Suppressor macrophage treated with lipopolysaccharide for 1 hour (primary cell): ENCODE data around the gene GNG4.

Source experiments
- DNase-seq, 3 donors: peaks; one replicate each; pipeline ENCODE4 v3.0.0-alpha.2; 2020 to 2022

Gene GNG4

GRCh38 chr1:235527196-235527814 lies 122.3 kb downstream of the GNG4 start:
- no peak for DNase-seq

GRCh38 chr1:235525314-235525713 lies 124.3 kb downstream of the GNG4 start:
- no peak for DNase-seq

GRCh38 chr1:235516862-235517446 lies 132.6 kb downstream of the GNG4 start:
- no peak for DNase-seq

DNA sequence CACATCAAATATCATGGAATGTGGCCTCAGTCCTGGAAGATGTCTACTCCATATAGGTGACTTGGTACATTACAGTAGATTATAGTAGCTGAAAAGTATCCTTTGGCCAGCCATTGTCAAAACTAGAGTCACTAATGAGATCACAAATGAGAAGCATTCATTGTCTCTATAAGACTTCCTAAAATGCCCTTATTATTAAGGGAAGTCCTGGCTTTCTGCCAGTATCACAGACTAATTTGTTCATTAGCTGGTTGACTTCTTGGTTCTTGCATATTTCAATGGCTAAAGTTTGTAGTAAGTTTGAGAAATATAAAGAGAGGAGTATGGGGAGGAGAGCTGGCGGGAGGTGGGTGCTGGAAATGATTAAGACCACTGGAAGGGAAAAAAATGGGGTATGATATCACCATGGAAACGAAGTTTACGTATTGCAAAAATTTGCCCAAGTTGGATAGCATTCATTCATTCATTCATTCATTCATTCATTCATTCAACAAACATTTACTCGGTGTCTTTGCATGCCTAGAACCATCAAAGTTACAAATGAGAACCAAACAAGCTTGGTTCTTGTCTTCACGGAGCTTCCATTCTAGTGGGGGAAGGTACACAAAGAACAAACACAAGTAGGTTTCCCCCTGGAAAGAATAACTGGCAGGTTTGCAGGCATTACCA lies 133.6 kb downstream of the GNG4 start:
- DNase-seq, result peak; percentile 42 to 57 (median 54)

- DNase-seq, result peak; percentile 83 to 87 (median 84)
These were observed 135.9 kb downstream of the GNG4 start for GRCh38 chr1:235513495-235514366.

DNA sequence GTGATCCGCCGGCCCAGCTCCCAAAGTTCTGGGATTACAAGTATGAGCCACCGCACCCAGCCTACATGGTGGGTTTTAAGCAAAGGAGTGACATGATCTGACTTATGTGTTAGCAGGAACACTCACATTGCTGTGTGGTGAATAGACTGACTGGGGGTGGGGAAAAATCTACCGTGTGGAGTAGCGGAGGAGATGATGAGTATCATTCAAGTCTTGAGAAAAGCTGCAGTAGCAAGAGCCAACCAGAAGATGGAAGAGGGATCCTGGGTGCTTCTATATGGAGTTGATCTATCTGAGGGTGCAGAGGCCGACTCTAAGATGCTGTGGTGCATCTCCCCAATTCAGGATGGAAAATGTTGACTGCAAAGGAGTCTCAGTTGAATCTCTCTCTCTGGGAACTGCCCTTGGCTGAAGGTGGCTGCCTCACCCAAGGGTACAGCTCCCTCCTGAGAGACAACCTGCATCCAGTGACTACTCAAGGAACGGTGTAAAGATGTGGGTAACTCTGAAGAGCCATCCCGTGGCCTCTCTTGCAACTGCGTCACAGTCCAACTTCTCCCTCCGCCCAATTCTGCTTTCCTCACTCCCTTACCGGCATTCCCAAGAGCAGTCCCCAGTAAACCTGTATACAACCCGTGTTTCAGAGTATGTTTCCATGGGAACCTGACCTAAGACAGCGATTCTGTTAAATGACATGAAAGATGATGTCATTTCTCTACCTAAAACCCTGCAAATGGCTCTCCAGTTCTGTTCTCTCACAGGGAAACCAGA lies 137.9 kb downstream of the GNG4 start:
- DNase-seq, result no peak

GRCh38 chr1:235510823-235511222 lies 138.8 kb downstream of the GNG4 start:
- DNase-seq, result no peak

DNA sequence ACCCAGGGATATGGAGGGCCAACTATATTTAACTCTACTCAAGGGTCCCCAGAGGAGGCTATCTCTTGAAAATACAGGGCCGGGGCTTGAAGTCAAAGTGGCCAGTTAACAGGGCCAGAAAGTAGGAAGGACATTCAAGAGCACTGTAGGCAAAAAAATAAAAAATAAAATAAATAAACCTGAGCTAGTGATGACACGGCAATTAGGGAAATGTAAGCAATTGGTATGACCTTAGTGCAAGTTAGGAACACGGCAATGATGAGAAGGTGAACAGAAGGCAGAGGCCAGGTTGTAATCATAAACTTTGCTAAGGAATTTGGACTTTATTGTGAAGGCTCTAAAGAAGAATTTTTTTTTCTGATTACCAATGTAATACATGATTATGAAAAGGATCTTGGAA lies 142.0 kb downstream of the GNG4 start:
- no peak for DNase-seq

DNA sequence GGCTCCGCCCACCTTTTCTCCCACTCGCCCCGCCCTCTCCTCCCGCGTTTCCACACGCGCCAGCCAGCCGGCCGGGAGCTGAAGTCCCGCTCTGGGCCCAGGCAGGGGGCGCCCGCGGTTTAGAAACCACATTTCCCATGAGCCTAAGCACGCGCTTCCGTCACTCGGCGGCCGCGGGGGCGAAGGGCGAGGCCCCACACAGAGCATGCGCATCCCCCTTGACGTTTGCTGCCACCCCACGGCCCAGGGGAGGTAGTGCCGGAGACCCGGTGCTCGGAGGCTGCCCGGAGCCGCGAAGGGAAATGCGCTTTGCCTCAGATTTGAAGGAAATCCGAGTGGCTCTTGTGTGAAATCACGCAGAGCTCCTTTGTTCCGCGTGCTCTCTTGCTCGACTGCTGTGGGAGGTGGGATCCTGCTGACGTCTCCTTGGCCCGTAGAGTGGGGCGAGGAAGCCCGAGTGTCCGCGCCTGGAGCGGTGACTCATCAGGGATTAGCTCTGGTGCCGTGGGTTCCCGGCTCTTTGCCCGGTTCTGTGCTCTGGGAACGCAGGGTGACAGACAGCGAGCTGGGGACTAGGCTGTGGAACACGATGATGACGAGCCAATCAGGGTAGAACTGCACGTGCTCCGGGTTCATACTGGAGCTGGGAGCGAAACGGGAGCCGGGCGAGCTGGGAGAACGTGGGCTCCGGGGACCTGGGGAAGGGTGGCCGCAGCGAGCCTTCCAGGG lies 144.9 kb downstream of the GNG4 start:
- peak; percentile 100 for DNase-seq

GRCh38 chr1:235504122-235504493 lies 145.5 kb downstream of the GNG4 start, which contains the start of gene B3GALNT2:
Gene B3GALNT2, minus strand, starts transcription at chr1:235504452. Its CDS starts 200 bp downstream, at chr1:235504252.
- no peak for DNase-seq

DNA sequence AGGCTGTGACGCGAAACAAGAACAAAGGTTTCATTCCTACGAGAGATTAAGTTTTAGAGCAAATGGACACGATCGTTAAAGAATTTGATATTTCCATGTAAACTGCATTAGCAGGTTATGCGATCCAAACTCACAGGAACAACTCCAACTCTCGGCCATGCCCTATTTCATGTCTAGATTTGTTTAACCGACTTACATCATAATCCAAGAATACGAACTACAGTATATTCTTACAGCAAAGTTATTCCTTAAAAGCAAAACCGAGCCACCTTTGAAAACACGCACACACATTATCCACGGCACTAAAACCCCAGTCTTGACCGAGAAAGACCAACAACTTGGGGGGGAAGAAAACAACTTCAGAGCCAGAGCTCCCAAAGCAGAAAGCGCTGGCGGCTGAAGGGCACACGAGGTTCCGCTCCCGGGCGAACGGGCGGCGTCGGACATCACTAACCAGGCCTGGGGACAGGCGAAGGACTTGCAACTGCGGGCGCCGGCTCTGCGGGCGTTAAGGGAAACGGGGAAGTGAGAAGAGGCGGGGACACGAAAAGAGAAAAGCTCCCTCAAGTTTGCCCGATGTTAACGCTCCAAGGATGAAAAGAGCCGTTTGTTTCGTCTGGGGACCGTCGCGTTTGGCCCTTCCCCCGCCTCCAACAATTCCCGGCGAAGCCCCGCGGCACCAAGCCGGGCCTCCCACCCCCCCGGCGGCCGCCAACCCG lies 146.0 kb downstream of the GNG4 start:
- DNase-seq, result peak; percentile 75 to 88 (median 80)

DNA sequence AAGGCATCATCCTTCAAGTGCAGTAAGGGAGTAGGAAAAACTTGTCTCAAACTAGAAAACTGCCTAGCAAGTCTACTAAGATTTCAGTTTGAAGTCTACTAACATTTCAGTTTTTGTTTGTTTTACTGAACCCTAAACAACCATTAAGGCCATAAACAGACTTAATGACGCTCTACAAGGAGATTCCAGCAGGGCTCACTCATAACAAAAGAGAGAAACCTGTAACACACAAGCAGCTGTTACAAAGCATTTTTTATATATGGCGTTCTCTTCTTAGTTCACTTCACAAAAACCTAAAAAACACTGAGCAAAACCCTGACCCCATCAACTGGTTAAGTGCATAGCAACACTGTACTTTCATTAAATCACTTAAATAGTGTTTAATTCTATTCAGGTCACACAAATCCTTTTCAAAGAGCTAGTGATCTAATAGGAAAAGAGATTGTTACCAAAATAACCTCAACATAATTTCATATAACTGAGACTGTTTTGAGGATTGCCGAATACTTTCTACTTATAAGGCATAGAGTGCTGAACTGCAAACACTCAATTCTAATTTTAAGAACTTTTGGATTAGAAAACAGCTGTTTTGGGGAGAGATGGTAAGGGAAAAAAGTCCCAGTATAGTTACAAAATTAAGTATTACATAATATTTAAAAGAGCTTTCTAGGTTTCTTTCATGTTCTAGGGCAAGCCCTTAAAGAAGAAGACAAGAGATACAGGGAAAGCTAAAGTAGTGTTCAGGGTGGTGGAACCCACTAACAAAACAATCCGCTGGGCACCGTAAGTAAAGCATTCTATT lies 146.8 kb downstream of the GNG4 start:
- DNase-seq, result peak in 2 of 3 donors; percentile 15 to 33

DNA sequence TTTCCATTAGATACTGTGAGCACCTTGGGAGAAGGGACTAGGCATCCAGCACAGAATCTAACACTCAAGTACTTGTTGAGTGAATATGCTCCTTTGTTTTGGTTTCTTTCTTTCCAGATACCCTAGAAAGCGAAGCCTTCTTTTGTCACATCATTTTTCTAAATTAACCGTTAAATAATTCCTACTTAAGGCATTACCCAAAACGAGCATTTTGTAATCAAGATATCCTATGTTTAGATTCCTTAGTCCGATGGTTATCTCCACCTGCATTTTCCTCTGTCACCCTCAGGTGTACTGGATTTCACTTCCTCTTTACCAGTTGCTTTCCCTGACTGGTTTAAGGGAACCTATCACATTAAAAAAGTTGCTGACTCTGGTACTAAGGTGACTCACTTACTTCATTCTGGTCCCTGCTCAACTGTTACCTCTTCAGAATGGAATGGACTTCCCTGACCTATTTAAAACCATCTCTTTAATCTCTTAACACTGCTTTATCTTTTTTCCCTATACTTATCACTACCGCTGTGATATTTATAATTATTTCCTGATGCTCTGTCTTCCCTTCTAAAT lies 148.5 kb downstream of the GNG4 start:
- no peak for DNase-seq
